Measurements from ENCODE around the gene RDH16. TPM values are rescaled to one million over a fixed set of nuclear protein-coding genes. Genes with fewer than 3 reads are reported as not detected.

The RDH16 gene
- total RNA-seq, 1 experiment from 2014 or later, result 0.39 TPM

DNA sequence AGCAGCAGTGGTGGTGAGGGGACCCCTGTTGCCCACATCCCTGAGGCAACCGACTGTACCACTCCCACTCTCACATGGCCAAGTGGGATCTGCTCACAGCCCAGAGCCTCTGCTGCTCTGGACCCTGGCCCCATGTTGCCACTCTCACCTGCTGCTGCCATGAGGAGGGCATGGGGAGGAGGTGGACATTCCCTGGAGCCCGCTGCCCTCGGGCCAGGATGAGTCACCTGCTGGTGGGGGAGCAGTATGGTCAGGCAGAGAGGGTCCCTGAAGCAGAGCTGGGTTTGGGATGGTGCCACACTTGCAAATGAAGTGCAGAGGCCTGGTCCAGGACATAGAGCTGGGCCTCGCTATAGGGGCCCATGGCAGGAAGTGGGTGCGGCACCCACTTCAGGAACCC is 49.3 kb downstream of the RDH16 start:
- Histone ChIP-seq H3K4me2 (ENCODE audit: insufficient read depth, insufficient read length, low read length) (no peak overlapping the region), H3K18ac (ENCODE audit: insufficient read length, low read depth, low read length) (no peak overlapping the region), H3T11ph (ENCODE audit: low read length) (no peak overlapping the region), H3K23ac (ENCODE audit: insufficient read length, low read depth, low read length) (no peak overlapping the region), H2AK5ac (ENCODE audit: insufficient read length, low read length) (no peak overlapping the region), H3K4ac (ENCODE audit: low read depth, low read length) (no peak overlapping the region), H3K79me2 (ENCODE audit: insufficient read depth, low read length) (no peaks in the 10 kb centered on the region), H2BK12ac (ENCODE audit: insufficient read length, low read depth, low read length) (no peak overlapping the region), H3K27me3 (ENCODE audit: insufficient read depth, low read length) (no peaks in the 10 kb centered on the region), H3K27ac (ENCODE audit: insufficient read length, low read depth, low read length) (no peak overlapping the region), H3K14ac (ENCODE audit: insufficient read depth, low read length) (no peak overlapping the region; the same call in 1 of the 2 replicates), H4K5ac (ENCODE audit: insufficient read length, low read depth, low read length) (no peak overlapping the region), H3K23me2 (ENCODE audit: insufficient read length, low read depth, low read length, poor library complexity, severe bottlenecking) (no peaks in the 10 kb centered on the region), H2AFZ (ENCODE audit: low read length) (no peak overlapping the region), H3K4me1 (ENCODE audit: insufficient read depth, low read length) (no peaks in the 10 kb centered on the region), H4K8ac (replicated peaks; ENCODE audit: insufficient read length, low read depth, low read length) (no peak overlapping the region), H2BK5ac (ENCODE audit: insufficient read length, low read length) (no peak overlapping the region), H3K9me3 (ENCODE audit: control insufficient read depth, low read depth, low read length) (peaks cover 11% of the 10 kb centered on the region), H2BK20ac (ENCODE audit: low read depth, low read length, poor library complexity, severe bottlenecking) (no peak overlapping the region), H2BK120ac (ENCODE audit: low read depth, low read length, poor library complexity, severe bottlenecking) (no peak overlapping the region), H4K20me1 (ENCODE audit: control insufficient read depth, insufficient read depth, insufficient read length) (no peaks in the 10 kb centered on the region), H3K9ac (ENCODE audit: extremely low read depth, insufficient read length, low read length) (no peak overlapping the region), H2BK15ac (ENCODE audit: low read depth, low read length) (no peak overlapping the region), H3K56ac (ENCODE audit: insufficient read length, low read depth, low read length) (no peak overlapping the region), H3K79me1 (ENCODE audit: insufficient read depth, low read depth, low read length, poor library complexity, severe bottlenecking) (no peaks in the 10 kb centered on the region), H4K91ac (ENCODE audit: insufficient read length, low read depth, low read length) (no peak overlapping the region)
- peaks cover 0 to 11% (median 1%) of the 10 kb centered on the region in 3 experiments; a peak in 4 of 7 replicates for H3K36me3 Mint-ChIP-seq (ENCODE audit: insufficient read depth in 1 of 3, low read depth in 3 of 3)
- no peak overlapping the region; a peak in 1 of 7 replicates for H3K27ac Mint-ChIP-seq
- H3K27me3 Mint-ChIP-seq (ENCODE audit: low read depth), result peaks cover 8% of the 10 kb centered on the region
- WGBS (ENCODE audit: extremely low coverage, insufficient read length, low lambda C conversion rate), result no CpG with 5 or more reads among the region's 5 CpGs
- no peaks in the 10 kb centered on the region for H3K4me1 Mint-ChIP-seq
- DNase-seq, result no peak
- no peak overlapping the region for H3K4me3 Mint-ChIP-seq
- H3K9me3 Mint-ChIP-seq, result peaks cover 65 to 67% of the 10 kb centered on the region in 2 experiments
- TF ChIP-seq, protein P1, sequence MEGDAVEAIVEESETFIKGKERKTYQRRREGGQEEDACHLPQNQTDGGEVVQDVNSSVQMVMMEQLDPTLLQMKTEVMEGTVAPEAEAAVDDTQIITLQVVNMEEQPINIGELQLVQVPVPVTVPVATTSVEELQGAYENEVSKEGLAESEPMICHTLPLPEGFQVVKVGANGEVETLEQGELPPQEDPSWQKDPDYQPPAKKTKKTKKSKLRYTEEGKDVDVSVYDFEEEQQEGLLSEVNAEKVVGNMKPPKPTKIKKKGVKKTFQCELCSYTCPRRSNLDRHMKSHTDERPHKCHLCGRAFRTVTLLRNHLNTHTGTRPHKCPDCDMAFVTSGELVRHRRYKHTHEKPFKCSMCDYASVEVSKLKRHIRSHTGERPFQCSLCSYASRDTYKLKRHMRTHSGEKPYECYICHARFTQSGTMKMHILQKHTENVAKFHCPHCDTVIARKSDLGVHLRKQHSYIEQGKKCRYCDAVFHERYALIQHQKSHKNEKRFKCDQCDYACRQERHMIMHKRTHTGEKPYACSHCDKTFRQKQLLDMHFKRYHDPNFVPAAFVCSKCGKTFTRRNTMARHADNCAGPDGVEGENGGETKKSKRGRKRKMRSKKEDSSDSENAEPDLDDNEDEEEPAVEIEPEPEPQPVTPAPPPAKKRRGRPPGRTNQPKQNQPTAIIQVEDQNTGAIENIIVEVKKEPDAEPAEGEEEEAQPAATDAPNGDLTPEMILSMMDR (conservative IDR thresholded peaks at IDR 0.05), result no peak
